Choroid plexus epithelial cell (primary cell): ENCODE measurements around the gene TPRA1.

ENCODE experiments used
- DNase-seq: peaks from one replicate; pipeline ENCODE4 v3.0.0-alpha.2; 2010; ENCODE audit warnings: low read depth
- H3K4me3 ChIP-seq: 2 replicates; pipeline ENCODE4 v1.5.1; 2011; ENCODE audit warnings: low read depth, mild to moderate bottlenecking, control low read depth, low read length, moderate library complexity
- CTCF ChIP-seq: conservative IDR thresholded peaks from 2 replicates; pipeline ENCODE4 v1.5.1; 2011; ENCODE audit warnings: low read depth, mild to moderate bottlenecking, control low read depth, inconsistent platforms, low read length, moderate library complexity

TPRA1 gene

GRCh38 chr3:127588806-127589577, 1.5 kb downstream of the TPRA1 start:
- no peak for TF ChIP-seq CTCF
- peak overlapping the region; percentile 87 for H3K4me3 ChIP-seq
- DNase-seq, result peak; percentile 75

GRCh38 chr3:127587876-127588275, 2.7 kb downstream of the TPRA1 start:
- no peak for TF ChIP-seq CTCF
- no peak overlapping the region for H3K4me3 ChIP-seq
- DNase-seq, result no peak

- H3K4me3 ChIP-seq, result no peak overlapping the region
- no peak for DNase-seq
- no peak for TF ChIP-seq CTCF
Observed at GRCh38 chr3:127585813-127586413, 4.6 kb downstream of the TPRA1 start.

- DNase-seq, result peak; percentile 43
- no peak overlapping the region for H3K4me3 ChIP-seq
Observed at GRCh38 chr3:127585163-127585812, 5.2 kb downstream of the TPRA1 start.

GRCh38 chr3:127584734-127585133, 5.8 kb downstream of the TPRA1 start:
- no peak for TF ChIP-seq CTCF
- no peak for DNase-seq
- no peak overlapping the region for H3K4me3 ChIP-seq

More at GRCh38 chr3:127585163-127585812, 5.2 kb downstream of the TPRA1 start:
- no peak for TF ChIP-seq CTCF

GRCh38 chr3:127580327-127581060, 10.0 kb downstream of the TPRA1 start:
- DNase-seq, result no peak
- TF ChIP-seq CTCF, result no peak
- no peak overlapping the region for H3K4me3 ChIP-seq
